Gastroesophageal sphincter (tissue), 4 donors: ENCODE results near the gene SLIT3. TPM values are rescaled to one million over a fixed set of nuclear protein-coding genes. Genes with fewer than 3 reads are reported as not detected.

Source experiments
- ATAC-seq: fragments of 150-250 bp; one replicate; pipeline ENCODE4 v1.9.1; 2016; ENCODE audit warnings: mild to moderate bottlenecking, moderate library complexity
- H3K27ac ChIP-seq, 4 donors: fragments of 200-600 bp; sonication (generic) in 3 of 4; 1 replicate in 3 of 4; 2 replicates in 1 of 4; pipeline ENCODE4 v1.5.1; 2016 to 2019
- H3K27me3 ChIP-seq: fragments of 200-600 bp; sonication (generic); one replicate; pipeline ENCODE4 v1.5.1; 2019
- H3K36me3 ChIP-seq, 2 donors: fragments of 200-600 bp; sonication (generic); one replicate each; pipeline ENCODE4 v1.5.1; 2019; ENCODE audit warnings: control low read depth in 1 of 2
- H3K4me1 ChIP-seq, 3 donors: fragments of 200-600 bp; sonication (generic); 1 replicate in 2 of 3; 2 replicates in 1 of 3; pipeline ENCODE4 v1.5.1; 2016 to 2019; ENCODE audit warnings: control low read depth in 2 of 3
- H3K4me3 ChIP-seq, 2 donors: fragments of 200-600 bp; sonication (generic); one replicate each; pipeline ENCODE4 v1.5.1; 2019; ENCODE audit warnings: mild to moderate bottlenecking in 1 of 2, moderate library complexity in 1 of 2
- H3K9me3 ChIP-seq, 3 donors: fragments of 200-600 bp; sonication (generic); one replicate each; pipeline ENCODE4 v1.5.1; 2017 to 2019; ENCODE audit warnings: control low read depth in 2 of 3
- EP300 ChIP-seq: sonication (generic); formaldehyde crosslinking; IDR thresholded peaks from one replicate; pipeline ENCODE4 v1.6.1; 2017; ENCODE audit warnings: antibody characterized with exemption, mild to moderate bottlenecking
- POLR2A ChIP-seq, 2 donors: fragments of 450-650 bp; IDR thresholded peaks; one replicate each; pipeline ENCODE4 v1.6.1; 2017; ENCODE audit warnings: antibody characterized with exemption in 2 of 2, mild to moderate bottlenecking in 2 of 2, moderate library complexity in 1 of 2
- POLR2AphosphoS5 ChIP-seq: sonication (generic); formaldehyde crosslinking; IDR thresholded peaks from one replicate; pipeline ENCODE4 v1.6.1; 2017; ENCODE audit warnings: antibody characterized with exemption
- WGBS, 2 donors: methylation state at CpG; one replicate each; pipeline ENCODE4 v1.1.5; 2018; ENCODE audit warnings: low coverage in 1 of 2; 5-methylcytosine and 5-hydroxymethylcytosine counted together
- small RNA-seq, 4 donors: library from RNA; depleted of rRNA; stranded (forward); fragments of <200 nt; gene quantifications; one replicate each; pipeline ENCODE3, GENCODE V24; 2016
- total RNA-seq, 4 donors: library from RNA; depleted of rRNA; stranded (reverse); fragments of >200 nt; gene quantifications; one replicate each; pipeline ENCODE4 v1.1.0, GENCODE V29; 2016
- TF ChIP-seq, protein P1 (sequence below), 4 experiments: fragments of 200-600 bp in 2 of 4; fragments of 450-650 bp in 2 of 4; sonication (generic) in 1 of 4; IDR thresholded peaks; one replicate each; pipeline ENCODE4 v1.5.1; 2017 to 2019; ENCODE audit warnings: antibody characterized with exemption in 4 of 4, mild to moderate bottlenecking in 2 of 4, moderate library complexity in 2 of 4

Gene SLIT3
- total RNA-seq, 4 donors from 2014 or later, result 29.6 to 76.3 (median 31.1) TPM

DNA sequence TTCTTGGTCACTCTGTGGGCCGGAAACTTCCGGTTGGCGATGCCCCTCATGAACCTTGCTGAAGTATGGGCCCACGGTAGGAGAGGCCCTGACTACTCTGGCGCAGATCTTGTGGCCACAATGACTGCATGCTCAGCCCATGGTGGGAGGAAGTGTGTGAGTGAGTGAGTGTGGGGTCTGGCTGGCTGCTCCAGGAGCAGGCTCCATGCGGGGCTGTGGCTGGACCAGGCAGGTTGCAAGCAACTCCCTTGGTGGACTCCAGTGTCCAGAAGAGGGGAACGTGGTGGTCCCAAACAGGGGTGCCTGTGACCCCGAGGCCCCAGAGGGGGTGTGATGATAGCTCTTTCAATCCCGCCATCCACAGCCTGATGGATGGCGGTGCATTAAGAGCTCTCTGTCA, 686.3 kb downstream of the SLIT3 start:
- H3K4me1 ChIP-seq, result no peaks in the 10 kb centered on the region
- H3K4me3 ChIP-seq, result no peak overlapping the region
- ATAC-seq, result no peak
- no peaks in the 10 kb centered on the region for H3K36me3 ChIP-seq
- no peak overlapping the region for H3K27ac ChIP-seq
- no peaks in the 10 kb centered on the region for H3K27me3 ChIP-seq
- no peaks in the 10 kb centered on the region for H3K9me3 ChIP-seq
- whole genome bisulfite sequencing, 2 donors, result 97% methylated on average over 6 of the region's 10 CpGs; no CpG with 5 or more reads in 1 of the 2 donors
- TF ChIP-seq, protein P1, sequence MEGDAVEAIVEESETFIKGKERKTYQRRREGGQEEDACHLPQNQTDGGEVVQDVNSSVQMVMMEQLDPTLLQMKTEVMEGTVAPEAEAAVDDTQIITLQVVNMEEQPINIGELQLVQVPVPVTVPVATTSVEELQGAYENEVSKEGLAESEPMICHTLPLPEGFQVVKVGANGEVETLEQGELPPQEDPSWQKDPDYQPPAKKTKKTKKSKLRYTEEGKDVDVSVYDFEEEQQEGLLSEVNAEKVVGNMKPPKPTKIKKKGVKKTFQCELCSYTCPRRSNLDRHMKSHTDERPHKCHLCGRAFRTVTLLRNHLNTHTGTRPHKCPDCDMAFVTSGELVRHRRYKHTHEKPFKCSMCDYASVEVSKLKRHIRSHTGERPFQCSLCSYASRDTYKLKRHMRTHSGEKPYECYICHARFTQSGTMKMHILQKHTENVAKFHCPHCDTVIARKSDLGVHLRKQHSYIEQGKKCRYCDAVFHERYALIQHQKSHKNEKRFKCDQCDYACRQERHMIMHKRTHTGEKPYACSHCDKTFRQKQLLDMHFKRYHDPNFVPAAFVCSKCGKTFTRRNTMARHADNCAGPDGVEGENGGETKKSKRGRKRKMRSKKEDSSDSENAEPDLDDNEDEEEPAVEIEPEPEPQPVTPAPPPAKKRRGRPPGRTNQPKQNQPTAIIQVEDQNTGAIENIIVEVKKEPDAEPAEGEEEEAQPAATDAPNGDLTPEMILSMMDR (IDR thresholded peaks at IDR 0.05), result no peak
- no peak for TF ChIP-seq POLR2AphosphoS5

DNA sequence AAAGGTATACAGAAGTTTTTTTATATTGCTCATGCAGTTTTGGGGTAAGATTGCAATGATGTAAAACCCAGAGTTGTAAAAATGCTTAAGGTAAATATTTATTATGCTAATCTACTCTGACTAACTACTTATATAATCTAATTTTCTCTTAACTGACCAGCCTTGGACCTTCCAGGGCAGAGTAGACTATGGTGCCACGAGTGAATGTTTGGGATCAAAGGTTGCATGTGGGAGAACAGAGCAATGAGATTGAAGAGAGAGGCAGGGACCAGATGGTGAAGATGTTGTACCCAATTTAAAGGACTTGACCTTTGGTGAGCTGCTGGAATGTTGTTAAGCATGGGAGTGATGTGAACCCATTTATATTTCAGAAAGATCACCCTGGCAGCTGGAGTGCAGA, 686.9 kb downstream of the SLIT3 start:
- H3K36me3 ChIP-seq, result no peaks in the 10 kb centered on the region
- TF ChIP-seq, protein P1 (IDR thresholded peaks at IDR 0.05), result no peak
- TF ChIP-seq POLR2A (IDR thresholded peaks at IDR 0.05) (no peak), EP300 (no peak), POLR2AphosphoS5 (no peak)
- no peaks in the 10 kb centered on the region for H3K9me3 ChIP-seq
- no peaks in the 10 kb centered on the region for H3K4me1 ChIP-seq
- no peak for ATAC-seq
- 56 to 60% methylated on average over 1 of the region's 1 CpG for WGBS, 2 donors
- no peaks in the 10 kb centered on the region for H3K27me3 ChIP-seq
- no peak overlapping the region for H3K4me3 ChIP-seq
- H3K27ac ChIP-seq, result no peak overlapping the region

DNA sequence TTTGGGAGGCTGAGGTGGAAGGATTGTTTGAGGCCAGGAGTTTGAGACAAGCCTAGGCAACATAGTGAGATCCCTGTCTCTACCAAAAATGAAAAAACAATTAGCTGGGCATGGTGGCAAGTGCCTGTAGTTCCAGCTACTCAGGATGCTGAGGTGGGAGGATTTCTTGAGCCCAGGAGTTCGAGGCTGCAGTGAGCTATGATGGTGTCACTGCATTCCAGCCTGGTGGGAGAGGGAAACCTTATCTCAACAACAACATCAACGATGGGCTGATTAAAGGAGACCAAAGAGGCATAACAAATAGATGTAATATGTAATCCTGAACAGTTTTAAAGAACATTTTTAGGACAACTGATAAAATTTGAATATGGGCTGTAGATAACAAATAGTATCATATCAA, 687.5 kb downstream of the SLIT3 start:
- H3K27ac ChIP-seq, result no peak overlapping the region
- no peaks in the 10 kb centered on the region for H3K27me3 ChIP-seq
- ATAC-seq, result no peak
- TF ChIP-seq EP300 (no peak), POLR2A (IDR thresholded peaks at IDR 0.05) (no peak), POLR2AphosphoS5 (no peak)
- TF ChIP-seq, protein P1 (IDR thresholded peaks at IDR 0.05), result no peak
- H3K4me3 ChIP-seq, result no peak overlapping the region
- H3K36me3 ChIP-seq, result no peaks in the 10 kb centered on the region
- H3K9me3 ChIP-seq, result no peaks in the 10 kb centered on the region
- 27 to 43% methylated on average over 2 of the region's 2 CpGs for WGBS, 2 donors
- no peaks in the 10 kb centered on the region for H3K4me1 ChIP-seq

DNA sequence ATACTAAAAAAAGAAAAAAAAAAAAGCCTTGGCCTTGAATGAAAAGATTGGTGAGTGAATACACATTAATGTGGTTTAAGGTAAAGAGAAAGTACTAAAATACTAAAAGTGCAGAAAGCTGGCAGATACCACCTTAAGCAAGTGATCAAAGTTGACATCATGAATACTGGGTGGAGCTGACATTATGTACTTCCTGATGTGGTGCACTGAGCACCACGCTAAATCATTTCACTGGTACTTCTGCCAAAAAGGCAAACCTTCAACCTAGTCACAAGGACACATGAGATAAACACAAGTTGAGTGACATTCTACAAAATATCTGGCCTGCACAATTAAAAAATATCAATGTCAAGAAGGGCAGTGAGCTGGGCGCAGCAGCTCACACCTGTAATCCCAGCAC, 687.9 kb downstream of the SLIT3 start:
- WGBS, 2 donors, result 48 to 49% methylated on average over 2 of the region's 2 CpGs
- TF ChIP-seq POLR2A (IDR thresholded peaks at IDR 0.05) (no peak), EP300 (no peak)

DNA sequence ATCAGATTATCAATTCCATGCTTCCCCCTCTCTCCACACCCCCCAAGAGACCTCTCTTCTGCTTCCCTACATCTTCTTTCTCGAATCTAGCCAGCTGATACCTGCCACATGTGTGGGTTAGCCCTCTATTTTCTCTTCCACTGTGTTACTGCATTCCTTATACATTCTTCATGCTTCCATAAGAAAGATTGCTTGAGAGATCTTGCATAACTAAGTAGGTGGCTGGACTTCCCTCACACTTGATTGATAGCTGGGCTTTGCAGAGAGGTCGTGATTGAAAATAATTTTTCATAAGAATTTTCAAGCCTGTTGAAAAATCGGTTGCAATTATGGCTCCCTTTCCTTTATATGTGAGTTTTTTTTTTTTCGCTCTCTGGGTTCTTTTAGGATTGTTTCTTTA, 688.8 kb downstream of the SLIT3 start:
- WGBS, 2 donors, result 69 to 78% methylated on average over 3 to 4 of the region's 4 CpGs
- Histone ChIP-seq H3K4me1 (no peaks in the 10 kb centered on the region), H3K27me3 (no peaks in the 10 kb centered on the region), H3K4me3 (no peak overlapping the region), H3K36me3 (no peaks in the 10 kb centered on the region), H3K27ac (no peak overlapping the region), H3K9me3 (no peaks in the 10 kb centered on the region)
- no peak for ATAC-seq
- TF ChIP-seq, protein P1 (IDR thresholded peaks at IDR 0.05), result no peak
- TF ChIP-seq POLR2A (IDR thresholded peaks at IDR 0.05) (no peak), EP300 (no peak), POLR2AphosphoS5 (no peak)

More for the DNA sequence above, 687.9 kb downstream of the SLIT3 start:
- no peak overlapping the region for H3K4me3 ChIP-seq
- no peak for ATAC-seq
- no peak overlapping the region for H3K27ac ChIP-seq
- H3K36me3 ChIP-seq, result no peaks in the 10 kb centered on the region
- H3K9me3 ChIP-seq, result no peaks in the 10 kb centered on the region
- no peaks in the 10 kb centered on the region for H3K27me3 ChIP-seq
- no peaks in the 10 kb centered on the region for H3K4me1 ChIP-seq

Small RNA genes within 50 kb of the gene (small RNA-seq; reads per million reads assigned to genes)
- gene MIR218-2 (0 to 0.64 (median 0.04) reads per million in 4 donors), gene MIR585 (0.18 to 4.4 (median 1.2) reads per million in 4 donors), gene RF00019 (0 reads per million in 4 donors)
